Measurements from ENCODE around the gene CAPS2.

CAPS2 gene

GRCh38 chr12:75302781-75303180 is 27.3 kb downstream of the CAPS2 start:
- no peak for DNase-seq

GRCh38 chr12:75302225-75302624 is 27.9 kb downstream of the CAPS2 start:
- DNase-seq, result no peak

GRCh38 chr12:75294797-75295196 is 35.3 kb downstream of the CAPS2 start:
- no peak for DNase-seq

GRCh38 chr12:75294336-75294735 is 35.8 kb downstream of the CAPS2 start:
- no peak for DNase-seq

GRCh38 chr12:75291014-75291413 is 39.1 kb downstream of the CAPS2 start:
- no peak for DNase-seq

DNA sequence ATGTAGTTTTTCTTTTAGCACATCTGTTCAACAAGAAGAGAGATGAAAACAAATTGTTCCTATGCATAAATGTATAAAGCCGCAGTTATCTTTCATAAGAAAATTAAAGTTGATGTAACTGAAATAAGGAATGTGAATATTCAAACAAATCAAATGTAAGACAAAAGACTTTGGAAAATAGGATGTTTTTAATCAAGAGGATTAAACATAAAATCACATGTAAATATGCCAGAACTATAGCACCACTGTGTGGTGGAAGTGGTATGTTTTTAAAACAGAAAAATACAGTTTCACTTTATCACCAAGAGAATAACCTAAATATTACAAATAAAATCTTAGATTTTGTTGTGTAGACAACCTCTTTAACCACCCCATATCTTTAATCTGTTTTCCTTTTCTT is 40.4 kb downstream of the CAPS2 start:
- DNase-seq, result peak; percentile 7

DNA sequence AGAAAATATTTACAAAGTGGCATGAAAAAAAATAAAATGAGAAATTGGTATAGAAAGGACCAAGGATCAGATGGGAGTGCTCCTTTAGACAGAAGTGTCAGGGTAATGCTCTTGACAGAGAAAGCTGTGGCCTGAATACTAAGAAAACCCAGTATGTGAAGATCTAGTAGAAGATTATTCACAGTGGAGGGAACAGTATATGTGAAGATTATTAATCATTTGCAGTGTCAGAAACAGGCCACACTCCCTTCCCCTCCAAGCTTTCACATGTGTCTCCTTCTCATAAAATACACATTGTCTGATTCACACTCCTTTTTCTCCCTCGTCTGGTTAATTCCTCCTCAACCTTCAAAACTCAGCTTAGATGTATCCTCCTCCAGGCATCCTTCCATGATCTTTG is 41.3 kb downstream of the CAPS2 start:
- no peak for DNase-seq

GRCh38 chr12:75275702-75276101 is 54.4 kb downstream of the CAPS2 start:
- no peak for DNase-seq

- DNase-seq, result no peak
Measured at GRCh38 chr12:75271576-75271975, 58.5 kb downstream of the CAPS2 start.

DNA sequence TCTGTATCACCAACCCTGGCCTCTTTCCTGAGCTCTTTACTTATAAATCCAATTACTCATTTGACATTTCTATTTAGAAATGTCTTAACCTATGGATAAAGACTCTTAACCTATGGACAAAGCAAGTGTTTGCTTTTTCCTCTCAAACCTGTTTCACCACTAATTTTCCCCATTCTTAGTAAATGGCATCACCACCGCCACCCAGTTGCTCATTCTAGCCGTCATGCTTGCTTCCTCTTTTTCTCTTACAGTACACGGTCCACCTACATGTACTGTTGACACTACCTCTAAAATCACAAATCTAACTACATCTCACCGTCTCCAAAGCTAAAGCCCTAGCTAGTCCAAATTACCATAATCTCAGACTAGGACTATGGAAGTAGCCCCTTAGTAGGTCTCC is 60.0 kb downstream of the CAPS2 start:
- no peak for DNase-seq

DNA sequence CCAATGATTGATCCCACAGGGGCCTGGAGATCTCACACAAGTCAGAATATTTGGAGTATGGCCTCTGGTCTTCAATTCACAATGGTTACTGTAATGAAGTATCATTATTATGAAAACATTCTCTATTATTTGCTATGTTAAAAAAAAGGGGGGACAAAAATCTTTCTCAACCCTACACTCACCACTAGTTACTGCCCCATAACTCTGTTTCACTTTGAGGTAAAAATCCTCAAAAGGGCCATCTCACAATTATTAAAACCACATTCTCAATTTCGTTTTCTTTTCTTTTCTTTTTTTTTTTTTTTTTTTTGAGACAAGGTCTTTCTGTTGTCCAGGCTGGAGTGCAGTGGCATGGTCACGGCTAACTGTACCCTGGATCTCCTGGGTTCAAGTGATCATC is 60.9 kb downstream of the CAPS2 start:
- no peak for DNase-seq

DNA sequence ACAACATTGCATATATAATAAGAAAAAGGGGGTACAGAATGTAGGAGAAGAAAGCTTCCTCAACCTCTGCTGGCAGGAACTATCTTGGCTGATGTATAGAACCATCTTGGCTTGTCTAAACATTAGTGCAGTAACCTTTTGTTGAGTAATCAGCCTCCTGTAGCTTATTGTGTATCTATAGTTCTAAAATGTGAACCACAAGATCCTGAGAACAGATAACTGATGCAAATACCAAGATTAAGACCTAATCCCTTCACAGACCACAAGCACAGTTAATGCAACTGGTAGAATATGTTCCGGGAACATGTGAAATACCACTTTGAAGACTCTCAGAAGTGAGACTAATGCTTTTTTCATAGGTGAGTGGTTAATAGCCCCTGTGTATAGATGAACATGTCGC is 69.8 kb downstream of the CAPS2 start:
- DNase-seq, result peak; percentile 1

GRCh38 chr12:75259143-75259542 is 71.0 kb downstream of the CAPS2 start:
- no peak for DNase-seq

- no peak for DNase-seq
Measured at GRCh38 chr12:75257510-75257909, 72.6 kb downstream of the CAPS2 start.

- DNase-seq, result no peak
Measured at GRCh38 chr12:75245108-75245507, 85.0 kb downstream of the CAPS2 start.

GRCh38 chr12:75239987-75240386 is 90.1 kb downstream of the CAPS2 start:
- DNase-seq, result no peak

DNA sequence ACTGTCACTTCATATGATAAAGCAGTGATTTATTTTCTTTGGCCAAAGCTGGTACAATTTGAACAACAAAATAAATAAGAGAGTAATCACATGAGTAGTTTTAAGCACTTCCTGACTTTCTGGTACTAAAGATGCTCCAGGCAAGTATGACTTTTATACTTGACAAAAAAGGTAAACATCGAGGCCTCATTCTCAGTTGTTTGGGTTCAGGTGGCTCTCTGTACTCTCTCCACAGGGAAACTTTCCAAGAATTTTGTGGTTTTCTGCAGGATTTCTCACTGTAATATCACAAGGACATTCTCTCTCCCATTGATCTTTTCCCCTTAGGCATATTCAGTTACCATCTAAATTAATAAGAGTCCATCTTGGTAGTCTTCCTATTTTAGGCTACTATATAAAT is 93.9 kb downstream of the CAPS2 start:
- DNase-seq, result no peak

GRCh38 chr12:75227132-75227531 is 103.0 kb downstream of the CAPS2 start:
- no peak for DNase-seq
